WTC11 (cell line): ENCODE measurements around the gene SH3PXD2A.

Source experiments
- ATF1 ChIP-seq: sonication (generic); formaldehyde crosslinking; IDR thresholded peaks from 2 replicates; pipeline ENCODE4 v1.8.1; 2023; ENCODE audit warnings: mild to moderate bottlenecking, moderate library complexity, missing genetic modification reagents
- CTCF ChIP-seq: fragments of 200-600 bp; IDR thresholded peaks from 2 replicates; pipeline ENCODE4 v1.8.0; 2022; ENCODE audit warnings: antibody characterized with exemption
- FOXJ3 ChIP-seq: sonication (generic); formaldehyde crosslinking; IDR thresholded peaks from 2 replicates; pipeline ENCODE4 v1.9.0; 2021; ENCODE audit warnings: missing genetic modification reagents, mild to moderate bottlenecking, borderline replicate concordance
- GABPB1 ChIP-seq: sonication (generic); formaldehyde crosslinking; IDR thresholded peaks from 2 replicates; pipeline ENCODE4 v1.8.1; 2023; ENCODE audit warnings: mild to moderate bottlenecking, missing genetic modification reagents
- HMGXB4 ChIP-seq: sonication (generic); formaldehyde crosslinking; IDR thresholded peaks from 2 replicates; pipeline ENCODE4 v1.8.1; 2023; ENCODE audit warnings: mild to moderate bottlenecking, moderate library complexity, missing genetic modification reagents
- TP53 ChIP-seq: sonication (generic); formaldehyde crosslinking; IDR thresholded peaks from 2 replicates; pipeline ENCODE4 v1.8.1; 2023; ENCODE audit warnings: mild to moderate bottlenecking, missing genetic modification reagents
- USF2 ChIP-seq: sonication (generic); formaldehyde crosslinking; IDR thresholded peaks from 2 replicates; pipeline ENCODE4 v1.8.1; 2023; ENCODE audit warnings: mild to moderate bottlenecking, missing genetic modification reagents, moderate library complexity
- ZBTB21 ChIP-seq: sonication (generic); formaldehyde crosslinking; IDR thresholded peaks from 2 replicates; pipeline ENCODE4 v1.8.1; 2023; ENCODE audit warnings: mild to moderate bottlenecking, missing genetic modification reagents, borderline replicate concordance
- ZNF138 ChIP-seq: sonication (generic); formaldehyde crosslinking; conservative IDR thresholded peaks from 2 replicates; pipeline ENCODE4 v1.8.1; 2022; ENCODE audit warnings: mild to moderate bottlenecking, moderate library complexity, missing genetic modification reagents

- no peak for TF ChIP-seq ZNF138 (CRISPR knock-in tag)
- TF ChIP-seq GABPB1 = no peak
- TF ChIP-seq HMGXB4 (CRISPR knock-in tag) = no peak
- no peak for TF ChIP-seq CTCF
- TF ChIP-seq ZBTB21 (CRISPR knock-in tag) = no peak
- no peak for TF ChIP-seq TP53 (CRISPR knock-in tag)
- TF ChIP-seq USF2 = no peak
- no peak for TF ChIP-seq ATF1 (CRISPR knock-in tag)
- TF ChIP-seq FOXJ3 = no peak
Observed at GRCh38 chr10:103882285-103883007, 27.1 kb upstream of the SH3PXD2A start.
